Osteocyte (in vitro differentiated cells): ENCODE data around the gene MGST2. TPM values are rescaled to one million over a fixed set of nuclear protein-coding genes. Genes with fewer than 3 reads are reported as not detected.
"Not testable (repeated sequence)": the region's sequence is repeated elsewhere in the genome, so short reads cannot be mapped to it uniquely, and the experiment has no call there.

Experiments
- DNase-seq: peaks from one replicate; pipeline ENCODE4 v3.0.0; 2021; ENCODE audit warnings: mixed read lengths; ENCODE audit not compliant: unreplicated experiment; ENCODE audit errors: extremely low spot score
- H3K27ac Mint-ChIP-seq: one replicate; pipeline ENCODE4 v1.8.0; 2021; ENCODE audit warnings: mild to moderate bottlenecking, mixed read lengths; ENCODE audit not compliant: unreplicated experiment
- H3K27me3 Mint-ChIP-seq: one replicate; pipeline ENCODE4 v1.8.0; 2021; ENCODE audit warnings: mixed read lengths; ENCODE audit not compliant: unreplicated experiment
- H3K36me3 Mint-ChIP-seq: one replicate; pipeline ENCODE4 v1.8.0; 2021; ENCODE audit warnings: mixed read lengths; ENCODE audit not compliant: unreplicated experiment
- H3K4me1 Mint-ChIP-seq: one replicate; pipeline ENCODE4 v1.8.0; 2021; ENCODE audit warnings: mixed read lengths; ENCODE audit not compliant: unreplicated experiment
- H3K4me3 Mint-ChIP-seq: one replicate; pipeline ENCODE4 v1.8.0; 2021; ENCODE audit warnings: mild to moderate bottlenecking, moderate library complexity, mixed read lengths; ENCODE audit not compliant: unreplicated experiment
- H3K9me3 Mint-ChIP-seq: one replicate; pipeline ENCODE4 v1.8.0; 2021; ENCODE audit warnings: mixed read lengths; ENCODE audit not compliant: unreplicated experiment
- total RNA-seq: library from RNA; stranded (reverse); gene quantifications from 2 replicates; pipeline ENCODE4 v1.2.1, GENCODE V29; 2021
- TF ChIP-seq, protein P1 (sequence below): fragments of 200-600 bp; sonication (generic); IDR thresholded peaks from 2 replicates; pipeline ENCODE4 v1.5.0; 2021; ENCODE audit warnings: antibody characterized with exemption, mild to moderate bottlenecking, moderate library complexity

MGST2 gene
- total RNA-seq, 1 donor from 2014 or later = 29.9 TPM

DNA sequence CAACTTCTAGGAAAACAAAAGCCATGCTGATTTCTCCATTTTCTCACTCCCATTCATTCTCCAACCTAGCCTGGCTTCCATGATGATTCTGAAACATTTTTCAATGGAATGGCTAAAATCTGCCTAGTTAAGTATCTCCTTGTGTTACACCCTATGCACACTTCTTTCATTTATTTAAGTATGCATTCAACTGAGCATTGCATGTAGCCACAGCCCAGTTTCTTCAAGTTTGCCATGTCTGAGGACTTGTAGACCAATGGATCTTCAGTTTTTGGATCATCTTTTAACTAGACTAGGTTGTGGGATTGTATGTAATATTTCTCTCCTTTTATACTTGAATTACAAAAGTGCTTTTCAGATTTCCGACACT lies 35.5 kb upstream of the MGST2 start:
- H3K27ac Mint-ChIP-seq = no peak overlapping the region
- TF ChIP-seq, protein P1, sequence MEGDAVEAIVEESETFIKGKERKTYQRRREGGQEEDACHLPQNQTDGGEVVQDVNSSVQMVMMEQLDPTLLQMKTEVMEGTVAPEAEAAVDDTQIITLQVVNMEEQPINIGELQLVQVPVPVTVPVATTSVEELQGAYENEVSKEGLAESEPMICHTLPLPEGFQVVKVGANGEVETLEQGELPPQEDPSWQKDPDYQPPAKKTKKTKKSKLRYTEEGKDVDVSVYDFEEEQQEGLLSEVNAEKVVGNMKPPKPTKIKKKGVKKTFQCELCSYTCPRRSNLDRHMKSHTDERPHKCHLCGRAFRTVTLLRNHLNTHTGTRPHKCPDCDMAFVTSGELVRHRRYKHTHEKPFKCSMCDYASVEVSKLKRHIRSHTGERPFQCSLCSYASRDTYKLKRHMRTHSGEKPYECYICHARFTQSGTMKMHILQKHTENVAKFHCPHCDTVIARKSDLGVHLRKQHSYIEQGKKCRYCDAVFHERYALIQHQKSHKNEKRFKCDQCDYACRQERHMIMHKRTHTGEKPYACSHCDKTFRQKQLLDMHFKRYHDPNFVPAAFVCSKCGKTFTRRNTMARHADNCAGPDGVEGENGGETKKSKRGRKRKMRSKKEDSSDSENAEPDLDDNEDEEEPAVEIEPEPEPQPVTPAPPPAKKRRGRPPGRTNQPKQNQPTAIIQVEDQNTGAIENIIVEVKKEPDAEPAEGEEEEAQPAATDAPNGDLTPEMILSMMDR = no peak
- H3K4me1 Mint-ChIP-seq = peaks cover 2% of the 10 kb centered on the region
- no peaks in the 10 kb centered on the region for H3K36me3 Mint-ChIP-seq
- no peaks in the 10 kb centered on the region for H3K9me3 Mint-ChIP-seq
- H3K4me3 Mint-ChIP-seq = no peak overlapping the region
- DNase-seq = no peak
- H3K27me3 Mint-ChIP-seq = peaks cover 28% of the 10 kb centered on the region

DNA sequence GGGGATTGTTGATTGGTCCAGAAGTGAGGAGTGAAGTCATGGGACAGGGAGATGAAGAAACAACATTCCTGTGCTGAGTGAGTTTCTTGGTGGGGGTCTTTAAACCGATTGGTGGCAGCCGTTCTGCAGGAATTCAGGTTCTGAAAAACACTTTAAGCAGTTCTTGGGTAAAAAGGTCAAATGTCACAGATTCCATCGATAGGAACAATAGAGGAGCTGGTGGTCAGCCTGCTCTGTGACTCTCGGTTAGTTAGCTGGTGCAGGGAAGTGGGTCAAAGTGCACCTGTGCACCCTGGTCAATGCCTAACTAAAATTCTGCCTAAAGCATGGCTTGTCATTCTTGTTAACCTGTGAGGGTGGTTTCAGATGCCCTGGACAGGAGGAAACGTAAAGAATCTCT lies 34.6 kb upstream of the MGST2 start:
- H3K4me3 Mint-ChIP-seq = no peak overlapping the region
- H3K9me3 Mint-ChIP-seq = no peaks in the 10 kb centered on the region
- peaks cover 28% of the 10 kb centered on the region for H3K27me3 Mint-ChIP-seq
- no peak overlapping the region for H3K27ac Mint-ChIP-seq
- no peaks in the 10 kb centered on the region for H3K36me3 Mint-ChIP-seq
- TF ChIP-seq, protein P1 = no peak
- no peak for DNase-seq
- peaks cover 2% of the 10 kb centered on the region for H3K4me1 Mint-ChIP-seq

DNA sequence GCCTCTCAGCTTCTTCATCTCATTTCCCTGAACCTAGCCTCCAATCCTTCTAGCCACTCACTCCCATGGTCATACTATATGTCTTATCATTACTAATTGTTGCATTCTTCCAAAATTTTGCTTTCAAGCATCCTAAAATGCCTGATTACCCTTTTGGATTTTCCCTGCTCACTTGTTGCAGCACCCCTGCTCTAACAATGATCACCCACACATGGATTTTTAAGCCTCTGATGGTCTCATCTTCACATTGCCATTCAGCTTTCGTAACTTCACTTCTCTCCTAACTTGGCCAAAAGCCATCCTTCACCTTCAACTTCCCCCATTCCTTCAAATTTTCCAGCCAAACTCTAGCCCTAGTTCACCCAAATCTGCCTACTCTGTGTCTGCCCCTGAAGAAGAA lies 33.8 kb upstream of the MGST2 start:
- Mint-ChIP-seq H3K27me3 (peaks cover 28% of the 10 kb centered on the region), H3K4me3 (no peak overlapping the region), H3K36me3 (no peaks in the 10 kb centered on the region), H3K4me1 (peaks cover 2% of the 10 kb centered on the region), H3K27ac (no peak overlapping the region), H3K9me3 (no peaks in the 10 kb centered on the region)
- TF ChIP-seq, protein P1 = no peak
- DNase-seq = no peak

DNA sequence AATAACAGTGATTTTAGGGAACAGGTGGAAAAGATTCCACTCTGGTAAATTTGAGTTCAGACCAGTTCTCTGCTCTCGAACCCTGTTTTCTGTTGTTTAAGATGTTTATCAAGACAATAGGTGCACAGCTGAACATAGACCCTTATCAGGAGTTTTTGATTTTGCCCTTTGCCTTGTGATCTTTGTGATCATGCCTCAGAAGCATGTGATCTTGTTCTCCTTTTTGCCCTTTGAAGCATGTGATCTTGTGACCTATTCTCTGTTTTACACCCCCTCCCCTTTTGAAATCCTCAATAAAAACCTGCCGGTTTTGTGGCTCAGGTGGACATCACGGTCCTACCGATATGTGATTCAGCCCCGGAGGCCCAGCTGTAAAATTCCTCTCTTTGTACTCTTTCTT lies 32.9 kb upstream of the MGST2 start:
- H3K27ac Mint-ChIP-seq, DNase-seq, H3K36me3 Mint-ChIP-seq, H3K4me1 Mint-ChIP-seq, H3K4me3 Mint-ChIP-seq, H3K9me3 Mint-ChIP-seq: not testable (repeated sequence)
- peaks cover 28% of the 10 kb centered on the region for H3K27me3 Mint-ChIP-seq

DNA sequence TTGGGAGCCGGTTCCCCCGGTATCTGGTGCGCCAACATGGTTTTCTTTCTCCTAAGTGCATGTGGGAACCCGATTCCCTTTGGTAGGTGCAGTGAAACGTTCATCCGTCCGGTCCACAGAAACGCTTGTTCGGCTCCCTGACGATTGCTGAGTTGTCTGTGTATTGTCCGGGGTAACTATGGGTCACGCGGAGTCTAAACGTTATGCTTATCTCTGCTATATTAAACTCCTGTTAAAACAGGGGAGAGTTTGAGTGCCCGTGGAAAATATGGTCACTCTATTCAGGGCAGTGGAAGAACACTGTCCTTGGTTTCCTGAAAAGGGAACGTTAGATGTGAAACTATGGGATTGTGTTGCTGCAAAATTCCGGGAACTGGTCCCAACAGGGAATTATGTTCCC lies 32.4 kb upstream of the MGST2 start:
- Mint-ChIP-seq H3K36me3 (no peaks in the 10 kb centered on the region), H3K4me1 (peaks cover 2% of the 10 kb centered on the region), H3K4me3 (no peak overlapping the region), H3K27ac (no peak overlapping the region), H3K9me3 (peaks cover 6% of the 10 kb centered on the region), H3K27me3 (peaks cover 28% of the 10 kb centered on the region)
- TF ChIP-seq, protein P1 = no peak
- DNase-seq = no peak

DNA sequence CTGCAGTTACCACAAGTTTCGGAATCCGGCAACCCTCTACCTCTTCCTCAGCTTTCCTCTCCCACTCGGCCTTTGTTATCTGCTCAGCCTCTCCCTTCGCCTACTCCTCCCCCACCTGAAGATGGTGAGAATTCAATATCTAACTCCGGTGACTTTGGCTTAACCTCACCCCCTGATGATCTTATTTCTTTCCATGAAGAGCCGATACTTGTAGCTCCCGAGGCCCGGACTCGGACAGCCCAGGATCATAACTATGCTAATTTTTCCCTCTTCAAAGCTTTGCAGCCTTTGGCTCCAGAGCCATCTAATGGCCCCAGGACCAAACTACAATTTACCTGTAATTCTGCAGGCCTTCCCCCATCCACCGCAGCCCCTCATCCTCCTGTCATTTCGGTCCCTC lies 32.0 kb upstream of the MGST2 start:
- no peak overlapping the region for H3K4me3 Mint-ChIP-seq
- no peak overlapping the region for H3K27ac Mint-ChIP-seq
- TF ChIP-seq, protein P1 = peak; percentile 52
- peaks cover 28% of the 10 kb centered on the region for H3K27me3 Mint-ChIP-seq
- H3K36me3 Mint-ChIP-seq = no peaks in the 10 kb centered on the region
- peaks cover 2% of the 10 kb centered on the region for H3K4me1 Mint-ChIP-seq
- no peak for DNase-seq
- H3K9me3 Mint-ChIP-seq = peaks cover 7% of the 10 kb centered on the region
